HL-60 (cell line): ENCODE results near the gene VPS18.

ENCODE experiments used
- GABPA ChIP-seq: IDR thresholded peaks from 2 replicates; pipeline ENCODE4 v1.6.1; 2012; ENCODE audit warnings: low read depth
- POLR2AphosphoS5 ChIP-seq: IDR thresholded peaks from 2 replicates; pipeline ENCODE4 v1.6.1; 2012; ENCODE audit warnings: low read depth
- REST ChIP-seq: IDR thresholded peaks from 2 replicates; pipeline ENCODE4 v1.6.1; 2012; ENCODE audit warnings: low read depth; ENCODE audit not compliant: insufficient replicate concordance
- SPI1 ChIP-seq: IDR thresholded peaks from 2 replicates; pipeline ENCODE4 v1.6.1; 2012; ENCODE audit warnings: low read depth, mild to moderate bottlenecking, borderline replicate concordance
- TF ChIP-seq, protein P1 (sequence below): IDR thresholded peaks from one replicate; pipeline ENCODE4 v1.5.1; 2011; ENCODE audit warnings: low read length, control low read depth, inconsistent platforms; ENCODE audit not compliant: insufficient read depth

DNA sequence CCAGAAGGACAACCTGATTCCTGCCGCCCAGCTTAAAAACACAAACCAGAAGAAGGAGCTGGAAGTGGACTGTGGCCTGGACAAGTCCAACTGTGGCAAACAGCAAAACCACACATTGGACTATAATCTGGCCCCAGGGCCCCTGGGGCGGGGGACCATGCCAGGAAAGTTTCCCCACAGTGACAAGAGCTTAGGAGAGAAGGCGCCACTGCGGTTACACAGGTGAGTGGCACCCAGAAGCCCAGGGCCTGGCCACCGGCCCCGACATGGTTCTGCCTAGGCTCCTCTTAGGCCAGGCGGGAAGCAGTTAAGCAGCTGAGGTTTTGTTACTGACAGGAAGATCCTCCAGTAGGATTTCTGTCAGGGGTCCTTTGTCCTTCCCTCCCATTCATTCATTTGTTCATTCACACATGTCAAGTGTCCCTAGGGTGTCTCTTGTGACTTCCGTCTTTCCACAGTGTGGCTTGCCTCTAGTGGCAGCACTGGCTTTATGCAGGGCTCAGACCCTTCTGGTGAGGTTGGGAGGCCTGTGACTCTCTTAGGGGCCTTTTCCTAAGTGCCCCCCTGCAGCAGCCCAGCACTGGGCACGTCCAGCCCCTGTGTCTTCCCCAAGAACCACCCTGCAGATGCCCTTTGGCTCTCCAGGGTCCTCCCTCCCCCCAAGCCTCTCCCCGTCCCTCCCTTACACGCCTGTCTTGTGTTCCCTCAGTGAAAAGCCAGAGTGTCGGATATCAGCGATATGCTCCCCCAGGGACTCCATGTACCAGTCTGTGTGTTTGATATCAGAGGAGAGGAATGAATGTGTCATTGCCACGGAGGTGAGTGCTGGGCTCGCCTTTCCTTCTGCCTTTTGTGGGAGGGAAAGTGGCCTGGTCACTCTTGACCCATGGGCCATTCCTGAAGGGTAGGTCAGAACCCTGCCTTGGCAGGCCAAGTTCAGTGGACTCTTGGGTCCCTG lies 42.7 kb downstream of the VPS18 start:
- TF ChIP-seq, protein P1, sequence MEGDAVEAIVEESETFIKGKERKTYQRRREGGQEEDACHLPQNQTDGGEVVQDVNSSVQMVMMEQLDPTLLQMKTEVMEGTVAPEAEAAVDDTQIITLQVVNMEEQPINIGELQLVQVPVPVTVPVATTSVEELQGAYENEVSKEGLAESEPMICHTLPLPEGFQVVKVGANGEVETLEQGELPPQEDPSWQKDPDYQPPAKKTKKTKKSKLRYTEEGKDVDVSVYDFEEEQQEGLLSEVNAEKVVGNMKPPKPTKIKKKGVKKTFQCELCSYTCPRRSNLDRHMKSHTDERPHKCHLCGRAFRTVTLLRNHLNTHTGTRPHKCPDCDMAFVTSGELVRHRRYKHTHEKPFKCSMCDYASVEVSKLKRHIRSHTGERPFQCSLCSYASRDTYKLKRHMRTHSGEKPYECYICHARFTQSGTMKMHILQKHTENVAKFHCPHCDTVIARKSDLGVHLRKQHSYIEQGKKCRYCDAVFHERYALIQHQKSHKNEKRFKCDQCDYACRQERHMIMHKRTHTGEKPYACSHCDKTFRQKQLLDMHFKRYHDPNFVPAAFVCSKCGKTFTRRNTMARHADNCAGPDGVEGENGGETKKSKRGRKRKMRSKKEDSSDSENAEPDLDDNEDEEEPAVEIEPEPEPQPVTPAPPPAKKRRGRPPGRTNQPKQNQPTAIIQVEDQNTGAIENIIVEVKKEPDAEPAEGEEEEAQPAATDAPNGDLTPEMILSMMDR: no peak
- no peak for TF ChIP-seq POLR2AphosphoS5
- no peak for TF ChIP-seq REST
- no peak for TF ChIP-seq SPI1
- TF ChIP-seq GABPA: no peak
